K562 (cell line): ENCODE data around the gene KRT39. TPM values are rescaled to one million over a fixed set of nuclear protein-coding genes. Genes with fewer than 3 reads are reported as not detected.

Source experiments
- ATAC-seq: fragments of 200-7000 bp; cut with Tn5 transposase; 3 replicates; pipeline ENCODE4 v1.9.1; 2020; ENCODE audit warnings: moderate library complexity
- BruUV-seq: library from RNA; stranded (reverse); fragments of 400-500 nt; replicated peaks from 2 replicates; lab custom pipeline; 2021; lab: Mats Ljungman, UMichigan
- CTCF ChIA-PET: fragments of 300-600 bp; formaldehyde crosslinking; extraction: SDS; loops from one replicate; lab custom pipeline; 2021; ENCODE audit warnings: low intra/inter-chr PET ratio; lab: Yijun Ruan, JAX
- POLR2A ChIA-PET: fragments of 300-600, 350-650 bp; sonication (Branson Sonifier 250); formaldehyde crosslinking; extraction: SDS; loops from one replicate; lab custom pipeline; 2021; ENCODE audit warnings: antibody characterized with exemption, inconsistent platforms; lab: Yijun Ruan, JAX
- DNase-seq, 4 experiments: peaks; one replicate each; pipeline versions ENCODE4 v3.0.0 to v3.0.0-alpha.2; 2011 to 2018; ENCODE audit warnings: low spot score in 3 of 4, mixed read lengths in 3 of 4; ENCODE audit errors: extremely low read depth in 1 of 4
- FAIRE-seq: peaks from 2 replicates; lab custom pipeline; 2011; peaks lifted over from hg19 to GRCh38; lab: Jason Lieb, UNC
- H2AFZ ChIP-seq: 2 replicates; pipeline ENCODE4 v1.6.0; 2011; ENCODE audit warnings: low read depth, low read length, control low read depth, inconsistent platforms
- H3K27ac ChIP-seq: fragments of 200-600 bp; 3 replicates; pipeline ENCODE4 v1.8.0; 2011; ENCODE audit warnings: low read depth, mild to moderate bottlenecking, control low read depth, inconsistent platforms, low read length, moderate library complexity, mixed read lengths; ENCODE audit errors: extremely low read depth
- H3K27me3 ChIP-seq, 2 experiments: fragments of 300-600 bp in 1 of 2; 2 replicates in 1 of 2; 3 replicates in 1 of 2; pipeline versions ENCODE4 v1.6.0 to v1.8.0; 2011; ENCODE audit warnings: inconsistent platforms in 2 of 2, low read length in 2 of 2, mild to moderate bottlenecking in 1 of 2, mixed read lengths in 1 of 2, moderate library complexity in 1 of 2; ENCODE audit not compliant: control insufficient read depth in 2 of 2, insufficient read depth in 2 of 2
- H3K36me3 ChIP-seq: fragments of 300-600 bp; 3 replicates; pipeline ENCODE4 v1.8.0; 2011; ENCODE audit warnings: mild to moderate bottlenecking, low read length, inconsistent platforms; ENCODE audit not compliant: control insufficient read depth, insufficient read depth
- H3K4me1 ChIP-seq, 2 experiments: fragments of 200-600 bp in 1 of 2; replicated peaks in 1 of 2; 2 replicates in 1 of 2; 3 replicates in 1 of 2; pipeline versions ENCODE4 v1.5.1 to v1.8.0; 2011; ENCODE audit warnings: inconsistent platforms in 2 of 2, low read length in 2 of 2, mild to moderate bottlenecking in 1 of 2, mixed read lengths in 1 of 2, moderate library complexity in 1 of 2; ENCODE audit not compliant: control insufficient read depth in 2 of 2, insufficient read depth in 2 of 2
- H3K4me2 ChIP-seq: 2 replicates; pipeline ENCODE4 v1.6.1; 2011; ENCODE audit warnings: low read length, control low read depth, inconsistent platforms, mixed read lengths; ENCODE audit not compliant: insufficient read depth
- H3K4me3 ChIP-seq: fragments of 200-600 bp; sonication (generic), shearing (Covaris generic); 2 replicates; pipeline ENCODE4 v1.5.1; 2016; ENCODE audit warnings: control low read depth, inconsistent platforms
- H3K79me2 ChIP-seq: fragments of 200-600 bp; 3 replicates; pipeline ENCODE4 v1.8.0; 2011; ENCODE audit warnings: low read length, inconsistent platforms; ENCODE audit not compliant: control insufficient read depth, insufficient read depth
- H3K9ac ChIP-seq, 2 experiments: 2 replicates each; pipeline versions ENCODE4 v1.6.0 to v1.6.1; 2011; ENCODE audit warnings: low read depth in 2 of 2, low read length in 2 of 2, control low read depth in 1 of 2, inconsistent platforms in 1 of 2, mild to moderate bottlenecking in 1 of 2, mixed read lengths in 1 of 2; ENCODE audit not compliant: insufficient read depth in 1 of 2
- H3K9me1 ChIP-seq: one replicate; pipeline ENCODE4 v1.6.0; 2011; ENCODE audit warnings: inconsistent platforms, mild to moderate bottlenecking, low read length, moderate library complexity; ENCODE audit not compliant: control insufficient read depth, insufficient read depth
- H3K9me3 ChIP-seq: replicated peaks from 2 replicates; pipeline ENCODE4 v1.5.1; 2011; ENCODE audit warnings: low read depth, low read length, inconsistent platforms; ENCODE audit not compliant: control insufficient read depth, insufficient read depth
- H4K20me1 ChIP-seq: replicated peaks from 2 replicates; pipeline ENCODE4 v1.6.1; 2011; ENCODE audit warnings: low read length, inconsistent platforms, mixed read lengths; ENCODE audit not compliant: control insufficient read depth, insufficient read depth
- ASH1L ChIP-seq: fragments of 450-650 bp; IDR thresholded peaks from 2 replicates; pipeline ENCODE4 v1.6.1; 2018; ENCODE audit warnings: borderline replicate concordance, mild to moderate bottlenecking, low read depth; ENCODE audit not compliant: partially characterized antibody
- FOXJ3 ChIP-seq: sonication (generic); formaldehyde crosslinking; IDR thresholded peaks from 2 replicates; pipeline ENCODE4 v1.4.0; 2020; ENCODE audit warnings: mild to moderate bottlenecking, missing genetic modification reagents
- ILF3 ChIP-seq: fragments of 450-650 bp; IDR thresholded peaks from 2 replicates; pipeline ENCODE4 v1.6.1; 2018; ENCODE audit warnings: antibody characterized with exemption, mild to moderate bottlenecking, moderate library complexity, borderline replicate concordance
- KAT2B ChIP-seq: IDR thresholded peaks from one replicate; pipeline ENCODE4 v1.6.1; 2012; ENCODE audit warnings: low read depth, mild to moderate bottlenecking, control low read depth, inconsistent platforms, low read length, moderate library complexity
- OTX1 ChIP-seq: fragments of 450-650 bp; formaldehyde crosslinking; IDR thresholded peaks from 2 replicates; pipeline ENCODE4 v1.4.0; 2022; ENCODE audit warnings: mild to moderate bottlenecking
- WGBS: fragments of 100-300 bp; shearing (Covaris generic); methylation state at CpG from one replicate; pipeline ENCODE4 v1.1.6; 2016; ENCODE audit warnings: low coverage, mixed read lengths; ENCODE audit not compliant: insufficient coverage; ENCODE audit errors: missing lambda C conversion rate; 5-methylcytosine and 5-hydroxymethylcytosine counted together
- in situ Hi-C: fragments of 300-500 bp; cut with MboI; formaldehyde crosslinking; loops from 4 replicates; pipeline ENCODE4 v1.15.0; 2018; ENCODE audit warnings: inconsistent platforms, mixed read lengths
- intact Hi-C: fragments of 100-400 bp; cut with micrococcal nuclease; formaldehyde crosslinking; loops from 2 replicates; pipeline ENCODE4 v1.14.2; 2022
- polyA plus RNA-seq, 8 experiments: library from polyadenylated mRNA; depleted of rRNA in 4 of 8; stranded (reverse) in 5 of 8; unstranded in 3 of 8; fragments of >200 nt; fragmentation: Nextera tagmentation in 2 of 8; fragmentation: Illumina TruSeq in 1 of 8; extraction: Ambion mirVana in 2 of 8; extraction: Trizol in 1 of 8; gene quantifications; 2 replicates each; pipeline versions ENCODE4 v1.2.1 to v1.2.3, GENCODE V29; 2011 to 2014; ENCODE audit warnings: inconsistent platforms in 1 of 8, missing spikeins in 1 of 8
- total RNA-seq, 7 experiments: library from RNA; depleted of rRNA in 6 of 7; stranded (reverse); fragments of >200 nt in 6 of 7; fragmentation: Illumina TruSeq in 2 of 7; extraction: Trizol in 2 of 7; gene quantifications; 2 replicates each; pipeline versions ENCODE4 v1.2.1 to v1.2.3, GENCODE V29; 2011 to 2021; ENCODE audit warnings: low replicate concordance in 1 of 7
- TF ChIP-seq, protein P1 (sequence below): fragments of 450-650 bp; formaldehyde crosslinking; conservative IDR thresholded peaks from 2 replicates; pipeline ENCODE4 v1.4.0; 2022; ENCODE audit warnings: mild to moderate bottlenecking, missing genetic modification characterization
- TF ChIP-seq, protein P2 (sequence below): IDR thresholded peaks from 2 replicates; pipeline ENCODE4 v1.6.1; 2016; ENCODE audit warnings: missing genetic modification characterization, missing compliant biosample characterization
- TF ChIP-seq, protein P3 (sequence below), 2 experiments: fragments of 450-650 bp in 1 of 2; sonication (generic) in 1 of 2; formaldehyde crosslinking in 1 of 2; IDR thresholded peaks; 2 replicates each; pipeline versions ENCODE4 v1.7.1 to v1.9.0; 2016 to 2022; ENCODE audit warnings: inconsistent platforms in 1 of 2, mild to moderate bottlenecking in 1 of 2, missing genetic modification reagents in 1 of 2

The KRT39 gene
- total and polyA plus RNA-seq, 9 of the 15 experiments (the other 6 are each of a cell fraction or from before 2014, with no cell fraction given): not detected

DNA sequence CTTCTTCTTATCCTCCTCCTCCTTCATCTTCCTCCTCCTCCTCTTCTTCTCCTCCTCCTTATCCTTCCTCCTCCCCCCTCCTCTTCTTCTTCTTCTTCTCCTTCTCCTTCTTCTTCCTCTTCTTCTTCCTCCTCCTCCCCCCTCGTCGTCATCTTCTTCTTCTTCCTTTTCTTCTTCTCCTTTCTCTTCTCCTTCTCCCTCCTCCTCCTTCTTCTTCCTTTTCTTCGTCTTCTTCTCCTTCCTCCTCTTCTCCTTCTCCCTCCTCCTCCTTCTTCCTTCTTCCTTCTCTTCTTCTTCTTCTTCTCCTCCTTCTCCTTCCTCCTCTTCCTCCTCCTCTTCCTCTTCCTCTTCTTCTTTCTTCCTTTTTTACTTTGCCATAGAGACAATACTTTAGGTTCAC lies 24.2 kb downstream of the KRT39 start:
- no peaks in the 10 kb centered on the region for H3K9me3 ChIP-seq
- in situ Hi-C loops (no loop called here), intact Hi-C loops (no loop called here)
- POLR2A ChIA-PET: no interaction called here
- H3K4me3 ChIP-seq: no peak overlapping the region
- H3K4me2 ChIP-seq: no peak overlapping the region
- H4K20me1 ChIP-seq: no peaks in the 10 kb centered on the region
- no peaks in the 10 kb centered on the region for H3K79me2 ChIP-seq
- H3K9me1 ChIP-seq: no peaks in the 10 kb centered on the region
- H3K4me1 ChIP-seq: no peaks in the 10 kb centered on the region
- WGBS: 0% methylated on average over 3 of the region's 3 CpGs
- ATAC-seq: no peak
- DNase-seq: no peak
- BruUV-seq: no TSS peak
- no peak for FAIRE-seq
- no peak overlapping the region for H3K27ac ChIP-seq
- no peak overlapping the region for H2AFZ ChIP-seq
- H3K9ac ChIP-seq: no peak overlapping the region
- CTCF ChIA-PET: no interaction called here
- H3K36me3 ChIP-seq: no peaks in the 10 kb centered on the region
- peaks cover 5 to 8% of the 10 kb centered on the region in 2 experiments for H3K27me3 ChIP-seq
- TF ChIP-seq, protein P1, sequence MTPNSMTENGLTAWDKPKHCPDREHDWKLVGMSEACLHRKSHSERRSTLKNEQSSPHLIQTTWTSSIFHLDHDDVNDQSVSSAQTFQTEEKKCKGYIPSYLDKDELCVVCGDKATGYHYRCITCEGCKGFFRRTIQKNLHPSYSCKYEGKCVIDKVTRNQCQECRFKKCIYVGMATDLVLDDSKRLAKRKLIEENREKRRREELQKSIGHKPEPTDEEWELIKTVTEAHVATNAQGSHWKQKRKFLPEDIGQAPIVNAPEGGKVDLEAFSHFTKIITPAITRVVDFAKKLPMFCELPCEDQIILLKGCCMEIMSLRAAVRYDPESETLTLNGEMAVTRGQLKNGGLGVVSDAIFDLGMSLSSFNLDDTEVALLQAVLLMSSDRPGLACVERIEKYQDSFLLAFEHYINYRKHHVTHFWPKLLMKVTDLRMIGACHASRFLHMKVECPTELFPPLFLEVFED: peak; percentile 43; the same call in 1 of the 2 replicates
- TF ChIP-seq, protein P2, sequence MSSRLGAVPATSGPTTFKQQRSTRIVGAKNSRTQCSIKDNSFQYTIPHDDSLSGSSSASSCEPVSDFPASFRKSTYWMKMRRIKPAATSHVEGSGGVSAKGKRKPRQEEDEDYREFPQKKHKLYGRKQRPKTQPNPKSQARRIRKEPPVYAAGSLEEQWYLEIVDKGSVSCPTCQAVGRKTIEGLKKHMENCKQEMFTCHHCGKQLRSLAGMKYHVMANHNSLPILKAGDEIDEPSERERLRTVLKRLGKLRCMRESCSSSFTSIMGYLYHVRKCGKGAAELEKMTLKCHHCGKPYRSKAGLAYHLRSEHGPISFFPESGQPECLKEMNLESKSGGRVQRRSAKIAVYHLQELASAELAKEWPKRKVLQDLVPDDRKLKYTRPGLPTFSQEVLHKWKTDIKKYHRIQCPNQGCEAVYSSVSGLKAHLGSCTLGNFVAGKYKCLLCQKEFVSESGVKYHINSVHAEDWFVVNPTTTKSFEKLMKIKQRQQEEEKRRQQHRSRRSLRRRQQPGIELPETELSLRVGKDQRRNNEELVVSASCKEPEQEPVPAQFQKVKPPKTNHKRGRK (tag): peak; percentile 78
- 0 out of 2 replicates have a peak, but pooled peaks have one; percentile 18 for TF ChIP-seq OTX1
- TF ChIP-seq FOXJ3 (CRISPR knock-in tag): no peak
- no peak for TF ChIP-seq ASH1L
- no peak for TF ChIP-seq KAT2B
- no peak for TF ChIP-seq ILF3
- TF ChIP-seq, protein P3, sequence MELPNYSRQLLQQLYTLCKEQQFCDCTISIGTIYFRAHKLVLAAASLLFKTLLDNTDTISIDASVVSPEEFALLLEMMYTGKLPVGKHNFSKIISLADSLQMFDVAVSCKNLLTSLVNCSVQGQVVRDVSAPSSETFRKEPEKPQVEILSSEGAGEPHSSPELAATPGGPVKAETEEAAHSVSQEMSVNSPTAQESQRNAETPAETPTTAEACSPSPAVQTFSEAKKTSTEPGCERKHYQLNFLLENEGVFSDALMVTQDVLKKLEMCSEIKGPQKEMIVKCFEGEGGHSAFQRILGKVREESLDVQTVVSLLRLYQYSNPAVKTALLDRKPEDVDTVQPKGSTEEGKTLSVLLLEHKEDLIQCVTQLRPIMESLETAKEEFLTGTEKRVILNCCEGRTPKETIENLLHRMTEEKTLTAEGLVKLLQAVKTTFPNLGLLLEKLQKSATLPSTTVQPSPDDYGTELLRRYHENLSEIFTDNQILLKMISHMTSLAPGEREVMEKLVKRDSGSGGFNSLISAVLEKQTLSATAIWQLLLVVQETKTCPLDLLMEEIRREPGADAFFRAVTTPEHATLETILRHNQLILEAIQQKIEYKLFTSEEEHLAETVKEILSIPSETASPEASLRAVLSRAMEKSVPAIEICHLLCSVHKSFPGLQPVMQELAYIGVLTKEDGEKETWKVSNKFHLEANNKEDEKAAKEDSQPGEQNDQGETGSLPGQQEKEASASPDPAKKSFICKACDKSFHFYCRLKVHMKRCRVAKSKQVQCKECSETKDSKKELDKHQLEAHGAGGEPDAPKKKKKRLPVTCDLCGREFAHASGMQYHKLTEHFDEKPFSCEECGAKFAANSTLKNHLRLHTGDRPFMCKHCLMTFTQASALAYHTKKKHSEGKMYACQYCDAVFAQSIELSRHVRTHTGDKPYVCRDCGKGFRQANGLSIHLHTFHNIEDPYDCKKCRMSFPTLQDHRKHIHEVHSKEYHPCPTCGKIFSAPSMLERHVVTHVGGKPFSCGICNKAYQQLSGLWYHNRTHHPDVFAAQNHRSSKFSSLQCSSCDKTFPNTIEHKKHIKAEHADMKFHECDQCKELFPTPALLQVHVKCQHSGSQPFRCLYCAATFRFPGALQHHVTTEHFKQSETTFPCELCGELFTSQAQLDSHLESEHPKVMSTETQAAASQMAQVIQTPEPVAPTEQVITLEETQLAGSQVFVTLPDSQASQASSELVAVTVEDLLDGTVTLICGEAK (IDR thresholded peaks at IDR 0.05): no peak
- TF ChIP-seq, protein P3 (CRISPR knock-in tag; IDR thresholded peaks at IDR 0.05): no peak
